ENCODE results near the gene DOK6.
A peak's percentile ranks its signal among the peaks of the same experiment; 100 is the strongest.

The DOK6 gene

DNA sequence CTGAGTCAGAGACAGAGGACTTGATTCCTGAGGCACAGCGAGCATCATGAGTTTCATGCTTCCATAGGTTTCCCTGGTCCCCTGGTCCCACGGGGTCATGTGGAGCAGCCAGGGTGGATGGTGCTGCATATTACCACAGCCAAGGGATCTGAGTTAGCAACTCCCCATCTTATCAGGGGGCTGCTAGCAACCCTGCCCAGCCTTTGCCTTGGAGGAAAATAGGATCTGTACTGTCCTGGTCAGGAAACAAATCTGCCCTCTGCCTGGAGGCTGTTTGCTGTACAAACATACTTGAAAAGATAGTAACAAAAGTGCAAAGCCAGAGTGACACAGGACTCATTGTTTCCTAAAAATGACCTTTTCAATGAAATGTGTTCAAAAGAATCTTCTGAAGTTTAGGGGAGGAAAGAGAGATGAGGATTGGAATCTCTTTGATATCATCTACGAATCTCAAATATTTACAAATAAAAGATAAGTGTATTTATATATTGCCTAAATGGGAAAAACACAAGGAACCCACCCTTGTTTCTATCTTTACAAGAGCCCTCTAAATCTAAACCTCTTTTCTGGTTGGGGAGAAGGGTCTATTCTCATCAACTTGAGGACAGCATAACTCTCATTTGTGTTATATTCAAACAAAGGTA is 352.2 kb downstream of the DOK6 start:
- DNase-seq (ENCODE audit: low spot score): no peak

- no peak for DNase-seq (ENCODE audit: low spot score)
Measured at GRCh38 chr18:69754108-69754507, 353.4 kb downstream of the DOK6 start.

GRCh38 chr18:69755041-69755440 is 354.4 kb downstream of the DOK6 start:
- peak; percentile 4 for DNase-seq (ENCODE audit: low spot score)

DNA sequence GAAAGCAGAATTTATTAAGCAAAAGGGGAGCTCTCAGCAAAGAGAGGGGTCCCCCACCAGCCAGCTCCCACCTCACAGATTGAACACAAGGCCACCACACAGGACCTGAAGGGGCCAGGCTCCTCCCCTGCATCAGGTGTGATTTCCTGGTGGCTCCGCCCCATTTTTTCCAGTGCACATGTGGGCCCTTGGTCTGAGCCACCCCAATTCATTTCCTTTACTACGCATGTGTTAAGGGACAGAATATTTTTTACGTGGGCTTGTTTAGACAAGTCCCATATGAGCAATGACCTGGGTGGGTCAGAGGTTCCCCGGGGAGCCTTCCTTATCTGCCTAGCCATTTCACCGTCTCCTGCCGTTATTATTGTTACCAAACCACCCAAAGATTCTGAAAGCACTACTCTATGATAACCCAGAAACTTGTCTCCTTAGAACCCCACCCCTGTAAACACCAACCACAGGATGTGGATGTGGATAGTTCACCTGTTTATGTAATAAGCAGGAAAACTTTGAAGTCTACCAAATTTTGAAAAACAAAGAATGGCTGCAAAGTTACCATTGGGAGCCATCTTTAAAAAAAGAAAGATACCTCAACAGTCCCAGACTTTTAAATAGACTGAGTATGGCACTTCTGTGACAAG is 355.3 kb downstream of the DOK6 start:
- DNase-seq (ENCODE audit: low spot score): no peak

- DNase-seq (ENCODE audit: low spot score): no peak
Measured at GRCh38 chr18:69757733-69758132, 357.0 kb downstream of the DOK6 start.

DNA sequence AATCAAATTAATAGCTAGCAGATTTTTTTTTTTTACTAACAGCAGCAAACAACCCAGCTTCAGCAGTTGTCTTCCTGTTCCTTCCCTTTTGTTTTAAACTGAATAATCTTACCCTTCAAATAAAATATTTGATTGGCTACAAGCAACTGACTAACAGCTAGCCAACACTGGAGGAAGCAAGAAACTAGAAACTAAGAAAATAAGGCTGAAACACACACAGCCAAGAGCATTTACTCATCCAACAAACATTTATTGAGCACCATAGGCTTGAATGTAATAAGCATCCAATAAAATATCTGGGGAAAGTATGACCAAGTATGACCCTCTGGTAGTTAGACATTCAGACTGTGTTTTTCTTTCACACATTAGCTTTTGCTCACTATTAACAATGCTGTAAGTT is 357.8 kb downstream of the DOK6 start:
- DNase-seq (ENCODE audit: low spot score): peak; percentile 17

- peak; percentile 9 for DNase-seq (ENCODE audit: low spot score)
Measured at GRCh38 chr18:69759046-69759445, 358.4 kb downstream of the DOK6 start.

DNA sequence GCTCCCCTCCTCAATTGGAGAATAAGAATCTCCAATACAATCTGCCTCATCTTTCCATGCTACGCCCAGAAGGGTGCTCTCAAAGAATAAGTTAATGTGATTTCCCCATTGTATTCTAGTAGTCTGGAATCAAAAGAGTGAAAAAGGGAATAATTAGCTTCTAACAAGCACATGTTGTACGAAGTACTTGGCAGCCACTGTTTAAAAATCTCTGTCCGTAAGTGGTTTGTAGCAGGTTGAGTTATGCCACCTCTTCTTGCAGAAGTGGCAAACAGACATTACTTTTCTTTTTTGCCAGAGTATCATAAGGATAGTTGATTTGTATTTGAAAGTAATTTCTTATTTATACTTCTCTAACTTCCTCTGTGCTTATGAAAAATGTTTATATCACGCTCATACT is 362.3 kb downstream of the DOK6 start:
- DNase-seq (ENCODE audit: low spot score): no peak

GRCh38 chr18:69763821-69764220 is 363.1 kb downstream of the DOK6 start:
- DNase-seq (ENCODE audit: low spot score): no peak

DNA sequence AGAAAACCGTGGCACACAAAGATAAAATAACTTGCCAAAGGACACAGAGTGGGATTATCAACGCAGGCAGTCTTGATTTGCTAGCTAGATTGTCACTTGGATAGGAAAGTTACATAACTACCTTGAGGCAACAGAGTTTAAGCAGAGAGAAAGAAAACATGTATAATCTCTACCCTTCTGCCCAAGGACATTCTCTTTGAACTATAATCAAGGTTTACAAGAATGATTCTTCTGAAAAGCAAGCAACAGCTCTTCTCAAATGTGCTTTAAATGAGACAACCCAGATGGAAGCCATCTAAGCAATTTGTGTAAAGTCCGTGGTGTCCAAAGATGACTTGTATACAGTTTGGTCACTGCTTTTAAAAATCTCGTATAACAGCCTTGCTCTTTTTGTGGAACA is 369.6 kb downstream of the DOK6 start:
- no peak for DNase-seq (ENCODE audit: low spot score)

GRCh38 chr18:69774831-69775230 is 374.1 kb downstream of the DOK6 start:
- DNase-seq (ENCODE audit: low spot score): no peak

DNA sequence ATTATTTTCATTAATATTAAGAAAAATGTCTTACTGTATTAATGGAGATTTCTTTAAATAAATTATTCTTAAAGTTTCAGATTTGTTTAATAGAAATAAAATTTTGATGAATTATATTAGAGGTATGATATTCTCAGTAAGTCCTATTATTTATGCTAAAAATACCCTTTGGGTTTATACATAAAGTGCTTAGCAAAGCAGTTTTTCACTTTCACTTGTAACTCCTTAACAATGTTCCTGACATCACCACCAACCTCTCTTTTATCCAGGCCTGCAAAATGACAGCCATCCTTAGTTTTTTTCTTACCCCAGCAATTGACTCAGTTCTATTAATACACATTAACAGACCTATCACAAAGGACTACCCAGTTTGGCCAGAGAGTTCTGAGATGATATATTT is 376.6 kb downstream of the DOK6 start:
- no peak for DNase-seq (ENCODE audit: low spot score)

- DNase-seq (ENCODE audit: low spot score): no peak
Measured at GRCh38 chr18:69778680-69779079, 378.0 kb downstream of the DOK6 start.

DNA sequence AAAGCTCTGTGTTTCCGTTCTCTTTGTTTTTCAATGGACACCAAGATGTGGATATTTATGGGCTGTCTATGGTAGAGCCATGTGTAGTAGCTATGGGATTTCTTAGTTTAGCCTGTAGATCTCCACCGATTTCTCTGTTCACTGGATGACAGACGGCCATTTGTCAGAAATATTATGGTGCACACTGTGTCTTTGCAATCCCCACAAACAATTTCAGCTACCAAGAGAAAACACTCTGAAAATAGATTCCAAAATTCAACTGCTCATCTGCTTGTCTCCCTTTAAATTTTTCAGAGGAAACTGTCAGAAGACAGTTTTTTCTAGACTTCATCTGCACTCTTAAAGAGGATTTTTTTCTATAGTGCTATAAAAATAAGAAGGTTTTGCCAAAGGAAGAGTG is 380.2 kb downstream of the DOK6 start:
- no peak for DNase-seq (ENCODE audit: low spot score)

DNA sequence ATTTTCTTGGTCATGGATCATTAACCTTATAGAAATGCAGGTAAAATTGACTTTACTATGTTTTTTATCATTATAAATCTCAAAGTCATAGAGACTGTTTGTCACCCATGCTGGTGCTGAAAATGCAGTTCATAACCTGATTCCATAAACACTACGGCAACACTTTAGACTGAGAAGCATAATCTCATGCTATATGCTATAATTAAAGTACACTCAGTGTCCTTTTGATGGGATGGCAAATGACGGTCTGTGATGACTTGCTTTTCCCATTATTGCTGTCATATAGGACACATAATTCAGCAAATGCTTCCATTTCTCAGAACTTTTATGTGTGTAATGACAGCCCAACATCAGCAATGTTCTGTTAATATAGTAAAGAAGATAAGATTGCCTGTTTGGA is 384.1 kb downstream of the DOK6 start:
- no peak for DNase-seq (ENCODE audit: low spot score)

DNA sequence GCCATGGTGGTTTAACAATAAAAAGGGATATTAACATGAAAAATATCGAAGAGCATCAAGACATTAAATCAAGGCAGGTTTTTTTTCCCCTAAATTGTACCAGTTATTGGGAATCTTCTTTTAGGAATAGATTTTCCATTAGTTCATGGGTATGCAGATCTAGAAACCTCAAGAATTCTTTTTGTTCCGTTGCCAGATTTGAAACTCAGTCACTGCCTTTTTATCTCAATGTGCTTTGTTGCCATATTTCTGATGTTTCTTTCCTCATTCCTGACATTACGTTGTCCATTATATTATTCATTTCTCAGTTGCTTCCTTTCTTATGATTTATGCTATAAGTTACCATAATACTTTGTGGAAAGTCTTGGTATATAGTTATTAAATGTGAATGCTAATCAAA is 384.8 kb downstream of the DOK6 start:
- DNase-seq (ENCODE audit: low spot score): peak; percentile 15

- DNase-seq (ENCODE audit: low spot score): no peak
Measured at GRCh38 chr18:69786427-69786826, 385.7 kb downstream of the DOK6 start.

DNA sequence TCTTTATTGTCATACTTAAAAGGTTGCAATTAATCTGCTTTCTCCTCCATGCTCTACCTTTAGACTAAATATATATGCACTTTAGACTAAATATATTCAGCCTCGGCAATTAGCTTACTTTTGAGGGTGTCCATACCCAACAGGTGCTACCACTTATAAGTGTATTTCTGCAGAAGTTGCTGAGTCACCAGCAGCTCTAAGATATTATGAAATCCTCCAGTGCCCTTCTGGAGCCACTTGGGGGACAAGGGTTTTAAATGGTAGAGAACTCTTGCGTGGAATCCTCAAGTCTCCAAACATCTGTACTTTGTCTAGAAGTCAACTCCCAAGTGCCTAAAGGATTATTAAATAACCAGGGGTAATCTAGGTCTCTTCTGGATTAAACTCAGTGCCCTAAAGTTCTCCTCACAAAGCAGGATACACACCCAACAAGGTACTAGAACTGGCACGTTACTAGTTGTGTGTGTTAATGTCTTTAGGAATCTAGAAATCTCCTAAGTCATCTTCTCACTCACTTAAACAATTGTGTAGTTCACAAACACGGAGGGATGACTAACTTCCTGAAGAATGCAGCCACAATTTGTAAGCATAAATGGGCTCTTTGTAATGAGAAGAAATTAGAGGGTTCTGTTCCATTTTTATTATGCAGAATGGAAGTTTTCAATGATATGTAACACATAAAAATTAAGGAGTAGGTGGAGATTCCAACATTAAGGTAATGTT is 387.3 kb downstream of the DOK6 start:
- peak; percentile 31 for DNase-seq (ENCODE audit: low spot score)

DNA sequence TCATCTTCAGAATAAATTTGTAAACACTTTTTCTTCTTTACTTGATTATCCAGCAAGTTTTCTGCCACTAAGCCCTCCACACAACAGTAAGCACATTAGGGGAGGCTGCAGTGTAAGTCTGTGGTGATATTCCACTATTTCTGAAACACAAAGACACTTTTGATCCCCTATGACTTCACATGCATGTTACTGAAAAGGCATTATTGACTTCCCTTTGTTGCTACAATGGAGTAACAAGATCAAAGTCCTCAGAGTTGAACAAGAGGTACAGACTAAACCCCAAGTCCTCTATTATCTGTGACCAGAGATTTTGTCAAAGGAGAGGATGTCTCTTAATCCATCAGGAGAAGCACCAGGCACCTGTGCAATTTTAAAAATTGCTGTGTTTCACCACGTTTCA is 389.1 kb downstream of the DOK6 start:
- no peak for DNase-seq (ENCODE audit: low spot score)

DNA sequence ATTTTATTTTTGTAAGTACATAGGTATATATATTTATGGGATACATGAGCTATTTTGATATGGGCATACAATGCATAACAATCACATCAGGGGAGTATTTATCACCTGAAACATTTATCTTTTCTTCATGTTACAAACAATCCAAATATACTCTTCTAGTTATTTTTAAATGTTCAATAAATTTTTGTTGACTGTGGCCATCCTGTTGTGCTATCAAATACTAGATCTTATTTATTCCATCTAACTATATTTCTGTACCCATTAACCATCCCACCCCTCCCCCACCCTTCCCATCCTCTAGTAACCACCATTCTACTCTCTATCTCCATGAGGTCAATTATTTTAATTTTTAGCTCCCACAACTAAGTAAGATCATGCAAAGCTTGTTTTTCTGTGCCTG is 390.0 kb downstream of the DOK6 start:
- no peak for DNase-seq (ENCODE audit: low spot score)

GRCh38 chr18:69795791-69796190 is 395.1 kb downstream of the DOK6 start:
- peak; percentile 7 for DNase-seq (ENCODE audit: low spot score)

DNA sequence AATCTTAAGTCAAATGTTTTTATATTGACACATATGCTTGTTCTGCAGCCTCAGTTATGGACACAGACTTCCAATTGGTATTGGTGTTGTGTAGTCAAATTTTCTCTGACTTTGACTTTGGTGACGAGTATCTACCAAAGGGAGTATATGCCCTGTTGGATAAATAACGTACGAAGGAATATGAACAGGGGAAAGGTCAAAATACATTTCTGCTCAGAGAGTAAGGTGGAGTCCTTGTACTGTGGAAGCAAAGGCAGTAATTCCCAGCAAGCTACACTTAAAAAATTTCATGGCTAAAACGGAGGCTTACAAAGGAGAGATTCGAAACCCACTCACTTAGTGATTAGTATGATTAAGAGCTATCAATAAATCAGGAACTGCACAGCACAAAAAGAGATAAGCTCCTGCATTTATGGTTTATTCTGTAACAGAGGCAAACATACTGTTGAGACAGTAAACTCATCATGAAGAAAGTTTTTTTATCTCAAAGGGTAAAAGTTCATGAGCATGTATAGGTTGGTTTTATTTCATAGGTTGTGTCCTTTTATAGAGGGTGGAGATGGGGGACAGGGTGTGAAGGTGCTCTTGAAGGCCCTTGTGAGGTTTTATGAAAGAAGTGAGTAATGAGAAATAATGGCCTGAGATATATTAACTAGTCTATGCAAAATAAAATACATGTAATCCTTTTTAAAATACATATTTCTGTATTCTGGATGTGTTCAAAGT is 404.3 kb downstream of the DOK6 start:
- DNase-seq (ENCODE audit: low spot score): no peak

- no peak for DNase-seq (ENCODE audit: low spot score)
Measured at GRCh38 chr18:69808399-69808798, 407.7 kb downstream of the DOK6 start.
